HG02588 (cell line): ENCODE results near the gene EEF2.

Experiments used
- ATAC-seq: cut with Tn5 transposase; IDR thresholded peaks from one replicate; pipeline ENCODE4 v1.9.1; 2021; ENCODE audit warnings: mild to moderate bottlenecking, moderate library complexity; ENCODE audit not compliant: unreplicated experiment

Gene EEF2

GRCh38 chr19:3986260-3987041 lies 1.2 kb upstream of the EEF2 start:
- ATAC-seq, result no peak

GRCh38 chr19:3985643-3986259 lies 488 bp upstream of the EEF2 start:
- ATAC-seq, result no peak

GRCh38 chr19:3984584-3984907 lies 717 bp downstream of the EEF2 start:
- ATAC-seq, result no peak

DNA sequence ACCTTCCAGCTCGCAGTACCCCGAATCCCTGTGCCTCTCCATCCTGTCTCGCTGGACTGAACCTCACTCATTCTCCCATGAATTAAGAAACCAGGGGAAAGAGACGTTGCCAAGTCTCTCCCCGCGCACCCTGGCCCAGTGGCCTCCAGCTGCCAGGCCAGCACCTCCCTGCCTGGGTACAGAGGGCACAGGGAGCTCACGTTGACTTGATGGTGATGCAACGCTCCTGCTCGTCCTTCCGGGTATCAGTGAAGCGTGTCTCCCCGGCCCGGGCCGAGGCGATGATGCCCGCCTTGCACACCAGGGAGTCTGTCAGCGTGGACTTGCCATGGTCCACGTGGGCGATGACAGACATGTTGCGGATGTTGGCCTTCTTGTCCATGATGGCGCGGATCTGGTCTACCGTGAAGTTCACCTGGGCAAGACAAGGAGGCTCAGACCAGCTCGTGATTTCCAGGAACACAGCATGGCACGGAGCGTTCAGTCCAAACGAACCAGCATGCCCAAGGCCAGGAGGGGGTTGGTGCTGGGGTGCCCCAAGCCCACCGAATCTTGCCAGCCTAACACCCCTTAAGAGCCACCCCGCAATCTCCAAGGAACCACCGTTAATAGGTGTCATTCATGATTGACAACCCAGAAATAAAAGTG lies 1.2 kb downstream of the EEF2 start:
- ATAC-seq, result no peak

GRCh38 chr19:3983542-3983914 lies 1.7 kb downstream of the EEF2 start:
- no peak for ATAC-seq

- no peak for ATAC-seq
Observed at GRCh38 chr19:3982701-3983541, 2.3 kb downstream of the EEF2 start.

DNA sequence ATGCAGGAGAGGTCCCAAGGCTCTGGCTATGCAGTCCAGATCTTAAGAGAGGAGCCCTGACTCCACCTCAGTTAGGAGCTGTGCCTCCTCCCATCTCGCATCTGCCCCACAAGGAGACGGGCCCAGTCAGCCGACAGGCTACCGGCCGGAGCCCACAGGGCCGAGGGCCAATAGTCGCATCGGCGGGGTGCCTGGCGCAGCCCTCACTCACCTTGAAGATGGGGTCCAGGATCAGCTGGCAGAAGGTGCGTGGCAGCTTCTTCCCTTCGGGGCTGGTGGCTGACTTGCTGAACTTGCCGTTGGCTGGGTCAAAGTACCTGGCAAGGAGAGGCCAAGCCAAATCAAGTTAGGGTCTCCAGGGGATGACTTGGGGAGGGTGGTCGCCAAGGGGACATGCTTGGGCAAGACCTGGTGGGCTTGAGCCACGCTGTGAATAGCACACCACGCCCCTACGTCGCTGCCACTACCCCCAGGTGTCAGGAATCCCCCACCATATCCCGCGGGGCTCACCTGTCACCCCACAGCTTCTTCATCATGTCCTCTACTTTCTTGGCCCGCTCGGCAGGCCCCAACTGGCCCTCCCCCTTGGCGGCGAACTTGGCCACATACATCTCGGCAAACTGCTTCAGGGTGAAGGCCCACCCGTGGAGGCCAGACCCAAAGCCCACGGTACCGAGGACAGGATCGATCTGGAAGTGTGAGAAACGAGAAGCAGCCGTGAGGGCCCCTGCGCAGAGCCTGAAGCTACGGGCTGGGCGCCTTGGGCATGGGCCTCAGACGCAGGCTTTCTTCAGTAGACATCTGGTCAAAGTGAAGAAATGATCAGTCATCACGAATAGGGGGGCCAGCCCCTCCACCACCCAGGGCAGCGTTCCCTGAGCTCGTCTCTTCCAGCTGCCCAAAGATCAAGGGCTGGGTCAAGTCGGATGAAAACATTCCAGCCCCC lies 3.3 kb downstream of the EEF2 start:
- ATAC-seq, result no peak

- no peak for ATAC-seq
Observed at GRCh38 chr19:3981373-3981735, 3.9 kb downstream of the EEF2 start.

- ATAC-seq, result no peak
Observed at GRCh38 chr19:3980353-3981251, 4.7 kb downstream of the EEF2 start.

- no peak for ATAC-seq
Observed at GRCh38 chr19:3979674-3980352, 5.5 kb downstream of the EEF2 start.

GRCh38 chr19:3979289-3979673 lies 6.0 kb downstream of the EEF2 start:
- no peak for ATAC-seq

DNA sequence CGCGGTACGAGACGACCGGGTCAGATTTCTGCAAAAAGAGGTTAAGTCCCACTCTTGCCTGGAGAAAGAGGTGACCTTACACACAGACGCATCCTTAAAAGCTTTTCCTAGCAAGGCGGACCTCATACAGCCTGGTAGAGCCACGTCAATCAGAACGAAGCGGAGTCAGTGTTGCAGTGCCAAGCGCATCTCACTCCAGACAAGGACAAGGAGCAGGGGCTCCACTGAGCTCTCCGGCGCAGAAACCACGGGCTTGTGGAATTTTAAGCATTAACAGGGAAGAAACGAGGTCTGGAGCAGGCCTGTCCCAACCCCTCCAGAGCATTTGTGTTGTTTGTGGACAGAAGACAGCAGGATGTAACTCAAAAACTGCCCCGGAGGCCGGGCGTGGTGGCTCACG lies 7.1 kb downstream of the EEF2 start:
- ATAC-seq, result no peak

DNA sequence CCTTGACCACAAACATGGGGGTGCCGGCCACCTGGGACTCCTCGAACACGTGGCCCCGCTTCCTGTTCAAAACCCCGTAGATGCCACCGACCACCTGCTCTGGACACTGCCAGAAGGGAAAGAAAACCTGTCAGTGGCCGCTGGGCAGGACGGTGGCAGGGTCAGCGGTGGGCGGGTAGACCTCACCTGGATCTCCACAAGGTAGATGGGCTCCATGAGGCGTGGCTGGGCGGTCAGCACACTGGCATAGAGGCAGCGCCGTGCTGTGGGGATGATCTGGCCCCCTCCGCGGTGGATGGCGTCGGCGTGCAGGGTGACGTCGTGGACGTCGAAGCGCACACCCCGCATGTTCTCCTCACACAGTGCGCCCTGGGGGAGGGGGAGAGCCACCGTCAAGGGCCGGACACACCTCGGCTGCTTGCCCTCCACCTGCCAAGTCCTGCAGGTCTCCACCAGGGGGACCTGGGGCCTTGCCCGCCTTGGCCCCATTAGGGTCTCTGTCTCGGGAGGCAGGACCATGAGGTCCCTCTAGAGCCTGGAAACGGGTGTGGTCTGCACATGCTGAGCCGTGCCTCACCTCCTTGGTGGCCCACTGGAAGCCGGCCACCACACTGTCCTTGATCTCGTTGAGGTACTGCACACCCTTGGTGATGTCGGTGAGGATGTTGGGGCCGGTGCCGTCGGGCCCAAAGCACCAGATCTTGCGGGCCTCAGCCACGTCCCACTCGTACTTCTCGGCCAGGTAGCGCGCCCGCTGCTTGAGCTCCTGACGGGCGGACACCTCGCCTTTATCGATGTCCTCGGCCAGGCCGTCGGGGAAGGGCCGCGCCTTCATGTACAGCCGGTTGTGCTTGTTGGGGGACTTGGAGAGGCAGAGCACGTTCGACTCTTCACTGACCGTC lies 7.8 kb downstream of the EEF2 start:
- no peak for ATAC-seq

DNA sequence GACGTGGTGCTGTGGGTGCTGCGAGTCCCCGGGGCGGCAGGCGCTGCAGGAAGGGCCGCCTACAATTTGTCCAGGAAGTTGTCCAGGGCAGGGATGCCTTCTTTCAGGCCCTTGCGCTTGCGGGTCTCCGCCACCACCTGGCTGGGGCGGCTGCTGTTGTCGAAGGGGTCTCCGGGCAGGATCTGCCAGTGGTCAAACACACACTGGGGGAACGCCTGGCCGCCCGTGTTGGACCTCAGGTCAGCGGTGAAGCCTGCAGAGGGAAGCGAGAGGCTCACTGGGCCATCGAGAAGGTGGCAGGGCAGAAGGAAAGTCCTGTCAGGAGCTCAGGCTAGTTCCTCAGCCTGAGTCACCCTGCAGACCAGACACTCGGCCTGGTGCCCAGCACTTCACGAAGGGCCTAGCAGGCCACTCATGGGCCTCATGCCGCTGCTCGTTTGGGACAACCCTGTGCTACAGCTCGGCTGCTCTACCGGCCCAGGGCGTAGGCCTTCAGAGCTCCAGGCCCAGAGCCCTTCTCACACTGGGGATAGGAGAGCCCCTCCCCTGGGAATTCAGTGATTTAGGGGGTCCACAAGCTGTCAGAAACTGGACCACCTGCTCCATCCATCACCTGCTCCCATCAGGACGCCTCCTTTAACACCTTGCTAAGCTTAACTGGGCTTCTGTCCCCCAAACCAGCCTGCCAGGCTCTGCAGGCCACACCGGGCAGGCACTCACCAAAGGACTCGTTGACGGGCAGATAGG lies 8.6 kb downstream of the EEF2 start:
- ATAC-seq, result no peak

DNA sequence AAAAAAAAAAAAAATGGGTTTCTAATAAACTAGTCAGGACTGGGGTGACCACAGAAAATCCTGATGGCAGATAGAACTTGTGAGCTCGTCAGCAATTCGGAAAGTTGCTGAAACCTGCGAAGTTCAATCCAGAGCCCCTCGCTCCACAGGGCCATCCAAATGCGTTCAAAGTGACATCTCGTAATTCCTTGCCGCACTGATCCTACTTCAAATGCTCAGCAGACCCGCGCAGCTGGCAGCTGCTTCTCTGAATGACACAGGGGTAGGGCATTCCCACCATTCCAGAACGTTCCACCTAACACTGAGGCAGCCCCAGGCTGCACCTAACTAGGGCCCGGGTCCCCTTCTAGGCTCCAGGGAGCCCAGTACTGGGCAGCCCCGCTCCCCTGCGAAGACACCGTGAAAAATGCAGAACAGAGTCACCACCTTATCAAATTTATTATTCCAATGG lies 9.6 kb downstream of the EEF2 start:
- no peak for ATAC-seq

DNA sequence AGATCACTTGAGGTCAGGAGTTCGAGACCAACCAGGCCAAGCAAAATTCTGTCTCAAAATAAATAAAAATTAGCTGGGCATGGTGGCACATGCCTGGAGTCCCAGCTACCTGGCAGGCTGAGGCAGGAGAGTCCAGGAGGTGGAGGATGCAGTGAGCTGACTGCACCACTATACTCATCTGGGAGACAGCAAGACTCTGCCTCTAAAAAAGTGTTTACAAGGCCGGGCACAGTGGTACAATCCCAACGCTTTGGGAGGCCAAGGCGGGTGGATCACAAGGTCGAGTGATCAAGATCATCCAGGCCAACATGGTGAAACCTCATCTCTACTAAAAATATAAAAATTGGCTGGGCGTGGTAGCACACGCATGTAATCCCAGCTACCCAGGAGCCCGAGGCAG lies 10.1 kb downstream of the EEF2 start:
- no peak for ATAC-seq
